ENCODE results near the gene TOM1L2. TPM values are rescaled to one million over a fixed set of nuclear protein-coding genes. Genes with fewer than 3 reads are reported as not detected.

Gene TOM1L2
- total and polyA plus RNA-seq, 8 donors: 51.2 to 71.2 (median 57.4) TPM

DNA sequence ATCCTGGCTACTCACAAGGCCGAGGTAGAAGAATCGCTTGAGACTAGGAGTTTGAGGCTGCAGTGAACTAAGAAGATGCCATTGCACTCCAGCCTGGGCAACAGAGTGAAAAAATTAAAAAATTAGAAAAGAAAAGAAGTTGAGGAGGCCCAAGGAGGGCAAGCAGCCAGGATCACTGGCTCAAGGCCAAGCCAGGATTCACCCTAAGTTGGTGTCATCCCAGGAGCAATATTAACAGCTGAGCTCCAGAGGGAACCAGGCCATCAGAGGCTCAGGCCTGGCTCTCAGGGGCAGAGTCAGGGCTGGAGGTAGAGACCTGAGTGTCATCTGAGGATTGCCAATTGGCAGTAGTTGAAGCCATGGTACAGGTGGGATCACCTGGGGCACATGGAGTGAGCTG, 21.2 kb upstream of the TOM1L2 start:
- intact Hi-C loops (cut with DNase I): no loop called here
- no peak overlapping the region for H3K27ac ChIP-seq
- no peaks in the 10 kb centered on the region for H3K4me1 ChIP-seq
- TF ChIP-seq, protein P1, sequence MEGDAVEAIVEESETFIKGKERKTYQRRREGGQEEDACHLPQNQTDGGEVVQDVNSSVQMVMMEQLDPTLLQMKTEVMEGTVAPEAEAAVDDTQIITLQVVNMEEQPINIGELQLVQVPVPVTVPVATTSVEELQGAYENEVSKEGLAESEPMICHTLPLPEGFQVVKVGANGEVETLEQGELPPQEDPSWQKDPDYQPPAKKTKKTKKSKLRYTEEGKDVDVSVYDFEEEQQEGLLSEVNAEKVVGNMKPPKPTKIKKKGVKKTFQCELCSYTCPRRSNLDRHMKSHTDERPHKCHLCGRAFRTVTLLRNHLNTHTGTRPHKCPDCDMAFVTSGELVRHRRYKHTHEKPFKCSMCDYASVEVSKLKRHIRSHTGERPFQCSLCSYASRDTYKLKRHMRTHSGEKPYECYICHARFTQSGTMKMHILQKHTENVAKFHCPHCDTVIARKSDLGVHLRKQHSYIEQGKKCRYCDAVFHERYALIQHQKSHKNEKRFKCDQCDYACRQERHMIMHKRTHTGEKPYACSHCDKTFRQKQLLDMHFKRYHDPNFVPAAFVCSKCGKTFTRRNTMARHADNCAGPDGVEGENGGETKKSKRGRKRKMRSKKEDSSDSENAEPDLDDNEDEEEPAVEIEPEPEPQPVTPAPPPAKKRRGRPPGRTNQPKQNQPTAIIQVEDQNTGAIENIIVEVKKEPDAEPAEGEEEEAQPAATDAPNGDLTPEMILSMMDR (IDR thresholded peaks at IDR 0.05): no peak
- no peak overlapping the region for H3K4me3 ChIP-seq
- ATAC-seq (no peak), DNase-seq (no peak)
- no peaks in the 10 kb centered on the region for H3K27me3 ChIP-seq
- no peaks in the 10 kb centered on the region for H3K36me3 ChIP-seq
- H3K9me3 ChIP-seq: no peaks in the 10 kb centered on the region

DNA sequence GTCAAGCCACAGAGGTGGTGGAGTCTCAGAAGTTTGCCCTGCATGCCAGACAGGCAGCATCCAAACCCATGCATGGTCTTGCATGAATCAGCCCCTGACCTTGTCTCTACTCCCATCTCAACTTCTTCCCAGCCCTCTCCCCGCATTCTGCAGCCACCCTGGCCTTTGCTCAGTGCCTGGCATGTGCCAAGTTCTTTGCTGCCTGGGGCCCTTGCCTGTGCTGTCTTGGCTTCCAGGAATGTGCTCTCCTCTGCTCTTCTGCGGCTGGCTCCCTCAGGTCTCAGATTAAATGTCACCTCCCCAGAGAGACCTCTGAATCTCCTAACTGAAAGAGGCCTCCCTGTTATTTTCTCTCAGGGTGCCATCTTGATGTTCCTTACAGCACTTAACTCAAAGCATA, 18.1 kb upstream of the TOM1L2 start:
- Histone ChIP-seq H3K4me1 (no peaks in the 10 kb centered on the region), H3K9me3 (no peaks in the 10 kb centered on the region), H3K4me3 (no peak overlapping the region), H3K36me3 (no peaks in the 10 kb centered on the region), H3K27ac (no peak overlapping the region), H3K27me3 (no peaks in the 10 kb centered on the region)
- DNase-seq: no peak
- no peak for ATAC-seq
- TF ChIP-seq, protein P1 (IDR thresholded peaks at IDR 0.05): no peak
- intact Hi-C loops (cut with DNase I): no loop called here

DNA sequence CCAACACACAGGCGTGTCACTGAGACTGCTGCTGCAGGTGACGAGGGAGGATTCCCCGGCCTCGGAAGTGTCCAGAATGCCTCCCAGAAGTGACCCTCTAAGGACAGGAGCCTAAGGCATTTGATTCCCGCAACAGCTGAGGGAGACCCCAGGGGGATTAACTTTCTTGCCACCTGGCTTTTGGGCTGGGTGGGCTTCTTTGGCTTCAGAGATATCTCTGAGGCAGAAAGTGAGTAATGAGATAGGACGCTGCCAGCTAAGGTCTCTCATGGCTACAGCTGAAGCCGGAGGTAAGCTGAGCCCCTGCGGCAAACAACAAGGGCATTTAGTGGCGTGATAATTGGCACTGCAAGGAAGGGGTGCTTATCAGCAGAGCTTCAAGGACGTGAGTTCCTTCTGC, 17.4 kb upstream of the TOM1L2 start:
- intact Hi-C loops (cut with DNase I): no loop called here
- Histone ChIP-seq H3K9me3 (no peaks in the 10 kb centered on the region), H3K36me3 (no peaks in the 10 kb centered on the region), H3K4me1 (no peaks in the 10 kb centered on the region), H3K27ac (no peak overlapping the region), H3K4me3 (no peak overlapping the region), H3K27me3 (no peaks in the 10 kb centered on the region)
- TF ChIP-seq, protein P1 (IDR thresholded peaks at IDR 0.05): no peak
- DNase-seq: no peak
- ATAC-seq: no peak

DNA sequence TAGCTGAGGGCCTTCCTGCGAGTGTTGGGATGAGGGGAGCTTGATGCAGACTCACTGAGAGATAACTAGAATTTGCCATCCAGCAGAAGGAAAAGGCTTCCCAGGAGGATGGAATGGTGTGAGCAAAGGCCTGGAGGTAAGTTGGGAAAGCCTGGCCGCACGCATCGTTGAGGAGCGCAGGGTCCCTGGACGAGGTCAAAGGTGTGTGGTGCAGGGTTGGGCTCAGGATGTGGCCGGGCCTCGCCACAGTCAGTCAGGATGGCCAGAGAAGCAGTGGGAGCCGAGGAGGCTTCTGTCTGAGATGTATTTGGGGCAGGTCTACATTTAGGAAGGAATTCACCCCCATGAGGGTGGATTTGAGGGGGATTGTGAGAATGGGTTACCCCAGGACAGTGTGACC, 16.9 kb upstream of the TOM1L2 start:
- Histone ChIP-seq H3K4me3 (no peak overlapping the region), H3K27me3 (no peaks in the 10 kb centered on the region), H3K9me3 (no peaks in the 10 kb centered on the region), H3K27ac (no peak overlapping the region), H3K36me3 (no peaks in the 10 kb centered on the region), H3K4me1 (no peaks in the 10 kb centered on the region)
- ATAC-seq (no peak), DNase-seq (no peak)
- intact Hi-C loops (cut with DNase I): no loop called here
- TF ChIP-seq, protein P1 (IDR thresholded peaks at IDR 0.05): no peak

GRCh38 chr17:17988427-17988945, 16.3 kb upstream of the TOM1L2 start:
- Histone ChIP-seq H3K9me3 (no peaks in the 10 kb centered on the region), H3K27me3 (no peaks in the 10 kb centered on the region), H3K4me1 (no peaks in the 10 kb centered on the region), H3K4me3 (no peak overlapping the region), H3K27ac (no peak overlapping the region), H3K36me3 (no peaks in the 10 kb centered on the region)
- TF ChIP-seq, protein P1 (IDR thresholded peaks at IDR 0.05): no peak
- intact Hi-C loops (cut with DNase I): no loop called here
- ATAC-seq (no peak), DNase-seq (no peak)
